GM18511 (cell line): ENCODE results near the gene EXT2.

Source experiments
- ATAC-seq: cut with Tn5 transposase; IDR thresholded peaks from one replicate; pipeline ENCODE4 v1.9.1; 2021; ENCODE audit warnings: mild to moderate bottlenecking, moderate library complexity; ENCODE audit not compliant: unreplicated experiment

The EXT2 gene

DNA sequence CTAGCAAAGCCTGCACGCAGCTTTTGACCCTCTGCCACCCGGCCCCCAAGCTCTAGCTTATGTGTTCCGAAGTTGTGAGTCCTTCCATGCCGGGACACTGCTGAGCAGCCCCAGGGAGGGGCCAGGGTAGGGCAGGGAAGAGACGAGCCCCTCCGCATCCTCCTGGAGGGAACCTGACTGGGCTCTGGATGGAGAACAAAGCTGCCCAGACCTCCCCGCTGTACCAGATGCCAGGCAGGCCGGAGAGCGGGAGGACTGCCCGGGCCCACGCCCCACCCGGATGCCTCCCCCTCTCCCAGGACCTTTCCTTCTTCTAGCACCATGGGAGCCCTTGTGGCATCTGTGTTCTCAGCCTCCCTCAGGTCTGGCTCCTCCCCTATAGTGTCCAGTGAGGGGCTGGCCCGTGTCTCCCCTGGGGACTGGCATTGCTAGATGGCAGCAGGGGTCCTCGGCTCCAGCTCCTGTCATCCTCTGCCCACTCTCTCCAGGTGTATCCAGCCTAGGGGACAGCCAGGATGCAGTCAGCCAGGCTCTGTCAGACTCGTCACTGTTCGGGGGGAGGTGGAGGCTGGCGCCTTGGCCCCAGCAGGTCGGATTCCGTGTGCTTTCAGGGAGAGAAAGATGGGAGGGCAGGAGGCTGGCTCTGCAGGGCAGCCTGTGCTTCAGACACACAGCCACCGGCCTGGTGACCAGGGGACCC, 168.4 kb downstream of the EXT2 start:
- no peak for ATAC-seq

DNA sequence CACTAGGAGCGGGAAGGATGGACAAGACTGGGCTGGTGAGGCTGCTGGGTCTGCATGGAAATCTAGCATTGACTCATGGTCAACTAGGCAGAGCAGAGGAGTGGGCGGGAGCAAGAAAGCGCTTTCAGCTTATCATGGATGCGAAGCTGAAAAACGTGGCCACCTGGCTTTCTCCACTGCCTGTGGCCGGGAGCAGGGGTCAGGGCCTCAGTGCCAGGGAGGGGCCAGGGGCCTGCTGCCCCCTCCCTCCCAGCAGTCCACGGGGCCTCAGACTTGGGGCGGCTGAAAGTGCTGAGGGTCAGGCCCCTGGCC, 168.9 kb downstream of the EXT2 start:
- ATAC-seq, result no peak

DNA sequence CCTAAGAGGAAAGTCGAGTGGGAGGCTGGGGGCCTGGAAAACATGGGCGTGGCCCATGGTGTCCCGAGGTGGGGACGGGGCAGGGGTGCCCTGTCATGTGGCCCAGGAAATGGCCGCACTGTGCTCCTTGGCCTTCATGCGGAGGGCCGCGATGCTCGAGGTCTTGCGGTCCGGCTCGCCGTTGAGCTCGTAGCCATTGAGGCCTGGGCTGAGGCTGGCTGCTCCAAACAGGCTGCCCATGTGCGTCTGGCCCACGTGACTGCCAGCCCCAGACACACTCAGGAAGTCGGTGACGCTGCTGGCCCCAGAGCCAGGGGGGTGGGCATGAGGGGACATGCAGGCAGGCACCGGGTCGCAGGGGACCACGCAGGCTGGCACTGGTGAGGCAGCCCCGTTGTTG, 169.3 kb downstream of the EXT2 start:
- no peak for ATAC-seq

DNA sequence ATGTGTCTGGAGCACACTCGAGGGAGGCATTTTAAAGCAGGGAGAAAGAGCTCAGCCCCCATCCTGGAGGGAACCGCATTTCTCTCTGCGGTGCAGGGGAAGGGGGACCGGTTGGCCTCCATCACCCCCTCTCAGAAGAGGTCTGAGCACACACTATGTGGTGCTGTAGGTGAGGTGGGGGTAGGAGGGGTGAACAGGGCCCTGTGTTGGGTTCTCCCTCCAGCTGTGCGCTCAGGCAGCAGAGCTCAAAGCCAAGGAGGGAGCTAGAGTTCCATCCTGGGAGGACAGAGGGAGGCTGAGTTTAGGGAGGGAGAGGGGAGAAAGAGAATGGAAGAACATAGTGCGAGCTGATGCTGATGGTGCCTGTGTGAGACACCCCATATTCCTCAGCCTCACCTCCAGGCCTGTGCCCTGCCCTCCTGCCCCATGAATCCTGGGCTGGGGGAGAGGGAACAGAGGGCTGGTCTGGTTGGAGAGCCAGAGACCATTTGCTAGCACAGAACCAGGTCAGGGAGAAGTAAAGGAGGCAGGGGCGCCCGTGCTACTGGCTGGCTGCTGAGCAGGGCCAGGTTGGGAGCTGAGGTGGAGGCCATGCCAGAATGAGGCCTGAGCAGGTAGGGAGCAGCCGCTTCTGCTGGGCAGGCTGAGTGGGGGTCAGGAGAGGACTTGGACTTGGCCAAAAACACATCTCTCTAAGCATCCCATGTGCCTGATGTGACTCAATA, 170.7 kb downstream of the EXT2 start:
- ATAC-seq, result no peak

DNA sequence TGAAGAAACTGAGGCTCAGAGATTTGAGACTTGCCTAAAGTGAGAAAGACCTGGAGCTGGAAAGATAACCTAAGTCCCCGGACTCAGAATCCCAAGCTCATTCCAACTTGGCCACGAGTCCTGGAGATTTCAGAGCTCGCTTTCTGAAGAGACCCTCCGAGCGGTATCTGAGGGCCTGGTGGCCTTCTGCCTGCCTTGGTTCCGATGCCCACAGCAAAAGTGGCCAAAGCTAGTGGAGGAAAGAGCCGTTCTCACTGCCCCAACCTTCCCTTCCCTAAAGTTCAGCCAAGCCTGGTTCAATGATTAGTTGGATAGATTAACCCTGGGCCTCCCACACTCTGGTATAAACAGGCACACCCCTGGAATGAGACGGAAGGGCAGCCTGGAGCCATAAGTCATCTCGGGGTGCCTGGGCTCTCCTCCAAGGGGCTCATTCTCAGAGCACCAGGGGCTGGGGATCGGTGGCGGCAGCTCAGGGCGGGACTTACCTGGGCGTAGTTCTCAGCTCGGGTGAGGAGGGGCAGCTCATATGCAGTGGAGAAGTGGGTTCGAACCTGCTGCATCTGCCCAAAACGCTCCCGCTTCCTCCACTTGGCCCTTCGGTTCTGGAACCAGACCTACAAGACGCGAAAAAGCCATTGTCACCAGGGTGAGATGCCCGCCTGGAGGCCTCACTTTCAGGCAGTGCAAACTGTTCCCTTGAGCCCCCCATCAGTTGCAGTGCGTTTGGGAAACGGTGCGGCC, 171.7 kb downstream of the EXT2 start:
- ATAC-seq, result no peak

DNA sequence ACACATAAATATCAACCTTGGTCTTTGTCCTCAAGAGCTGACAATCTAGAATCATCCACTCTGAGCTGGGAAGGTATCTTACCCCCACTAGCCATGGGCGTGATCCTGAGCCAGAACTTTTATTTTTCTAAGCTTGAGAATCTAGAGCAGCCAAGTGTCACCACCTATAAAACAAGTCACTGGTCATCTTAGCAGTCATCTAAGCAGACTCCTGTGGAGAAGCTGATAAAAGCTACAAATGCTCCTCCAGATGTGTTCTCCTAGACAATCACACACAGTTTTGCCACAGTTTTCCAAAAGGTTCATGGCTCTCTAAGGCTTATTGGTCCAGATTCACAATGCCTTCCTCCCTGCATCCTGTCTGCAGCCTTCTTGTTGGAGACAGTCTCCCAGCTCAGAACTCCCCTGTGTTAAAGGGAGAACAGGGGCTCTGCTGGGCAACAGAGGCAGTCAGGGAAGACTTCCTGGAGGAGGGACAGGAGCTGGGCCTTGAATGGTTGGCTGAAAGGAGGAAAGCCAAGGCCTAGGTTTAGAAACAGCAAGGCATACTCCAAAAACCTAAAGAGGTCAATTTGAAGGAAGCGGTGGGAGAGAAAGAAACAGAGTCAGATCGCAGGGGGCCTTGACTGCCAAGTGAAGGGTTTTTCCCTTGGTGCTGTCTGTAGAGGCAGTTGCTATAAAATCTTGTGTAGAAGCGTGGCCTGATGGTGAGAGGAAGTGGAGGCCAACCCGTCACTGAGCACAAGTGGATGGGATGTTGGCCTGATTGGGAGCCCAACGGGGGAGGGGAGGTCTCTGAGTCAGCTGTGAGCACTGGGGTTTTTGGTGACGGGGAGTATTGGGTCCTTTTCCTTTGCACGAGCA, 172.5 kb downstream of the EXT2 start:
- no peak for ATAC-seq

DNA sequence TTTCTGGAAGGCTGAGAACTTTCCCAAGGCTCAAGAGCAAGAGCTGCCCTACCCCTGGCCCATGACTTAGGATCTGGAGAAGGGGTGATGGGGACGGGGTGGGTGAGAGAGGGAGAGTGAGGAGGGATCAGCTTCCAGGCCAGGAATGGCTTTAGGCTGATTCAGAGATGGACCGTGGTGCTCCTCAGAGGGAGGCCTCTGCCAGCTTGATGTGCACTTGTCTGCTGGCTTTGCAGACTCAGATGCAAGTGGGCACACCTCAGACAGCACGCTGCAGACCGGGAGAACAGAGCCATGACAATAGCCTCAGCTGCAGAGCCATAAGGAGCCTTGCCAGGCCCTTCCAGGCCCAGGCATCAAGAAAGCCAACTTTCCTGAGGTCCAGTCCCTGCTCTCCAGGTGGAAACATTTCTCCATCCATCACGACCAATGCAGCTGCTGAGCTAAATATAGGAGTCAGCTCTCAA, 173.2 kb downstream of the EXT2 start:
- no peak for ATAC-seq

DNA sequence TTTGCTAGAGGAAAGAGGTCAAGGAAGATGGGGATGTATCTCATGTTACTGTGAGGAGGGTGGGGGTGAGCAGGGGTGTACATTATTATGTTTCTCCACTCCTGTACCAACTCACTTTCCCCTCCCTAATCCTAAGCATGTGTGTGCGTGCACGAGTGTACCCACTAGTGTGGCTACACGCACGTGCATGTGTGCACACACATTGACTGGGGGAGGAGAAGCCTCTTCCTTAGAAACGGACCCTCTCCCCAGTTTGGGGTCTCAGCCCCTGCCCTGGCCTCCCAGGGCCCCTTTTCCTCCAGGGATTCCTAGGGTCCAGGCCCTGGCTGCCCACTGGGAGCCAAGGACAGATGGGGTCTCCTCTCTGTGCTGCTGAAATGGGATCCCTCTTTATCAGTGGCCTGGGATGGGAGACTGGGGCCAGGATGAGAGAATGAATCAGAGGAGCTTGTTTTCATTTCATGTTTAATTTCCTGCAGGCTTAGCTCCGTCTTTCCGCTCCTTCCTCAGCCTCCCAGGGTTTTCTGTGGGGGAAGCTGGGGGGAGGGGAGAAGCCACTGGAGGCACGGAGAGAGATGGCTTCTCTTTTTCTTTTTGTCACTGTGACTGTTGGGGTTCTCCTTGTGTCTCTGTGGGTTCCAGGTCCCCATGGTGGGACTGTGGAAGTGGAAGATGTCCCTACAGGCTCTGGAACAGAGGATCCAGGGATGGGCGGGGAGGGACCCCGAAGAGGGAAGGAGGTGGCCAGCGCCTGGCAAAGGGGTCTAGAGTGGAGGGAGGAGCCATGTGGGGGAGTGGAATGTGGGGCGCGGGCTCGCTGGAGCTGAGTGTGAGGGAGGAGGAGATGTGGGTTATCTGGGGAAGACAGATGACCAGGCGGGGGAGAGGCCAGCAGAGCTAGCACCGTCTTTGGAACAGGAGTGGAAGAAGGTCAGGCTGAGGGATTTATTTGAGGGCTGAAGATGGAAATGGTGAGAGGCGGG, 174.2 kb downstream of the EXT2 start:
- ATAC-seq, result no peak

DNA sequence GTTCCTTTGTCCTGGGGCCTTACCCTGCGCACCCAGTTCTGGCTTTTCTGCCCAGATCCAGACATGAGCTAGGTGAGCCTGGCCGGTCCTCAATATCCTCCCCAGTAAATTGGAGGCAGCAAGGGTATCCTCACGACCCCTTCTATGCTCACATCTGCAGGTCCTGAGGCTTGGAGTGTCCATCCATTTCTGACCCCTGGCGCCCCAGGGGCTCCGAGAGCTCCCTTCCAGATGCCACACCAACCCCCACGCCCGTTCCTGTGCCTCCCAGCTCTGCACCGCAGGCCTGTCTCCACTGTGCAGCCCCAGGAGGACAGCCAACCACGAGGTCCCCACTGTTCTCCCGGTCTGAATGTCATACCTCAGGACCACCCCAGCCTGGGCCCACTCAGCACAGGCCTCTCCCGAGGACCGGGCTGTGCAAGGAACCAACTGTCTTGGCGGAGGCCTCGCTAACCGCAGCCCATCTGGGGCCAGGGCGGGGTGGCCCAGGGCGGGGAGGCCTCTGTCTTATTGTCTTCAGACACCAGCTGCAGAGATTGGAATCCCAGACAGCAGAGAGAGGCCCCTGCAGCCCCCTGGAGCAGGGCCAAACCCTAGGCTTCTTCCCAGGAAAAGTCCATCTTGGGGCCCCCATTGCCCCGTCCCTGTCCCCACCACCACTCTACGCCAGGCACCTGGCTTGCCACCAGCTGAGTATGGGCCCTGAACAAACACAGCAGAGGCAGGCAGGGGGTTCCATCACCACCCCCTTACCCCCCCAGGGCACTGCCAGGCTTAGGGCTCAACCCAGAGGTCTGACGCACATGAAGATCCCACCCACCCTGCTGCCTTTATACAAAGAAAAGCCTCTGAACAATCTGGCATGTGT, 175.2 kb downstream of the EXT2 start:
- no peak for ATAC-seq

DNA sequence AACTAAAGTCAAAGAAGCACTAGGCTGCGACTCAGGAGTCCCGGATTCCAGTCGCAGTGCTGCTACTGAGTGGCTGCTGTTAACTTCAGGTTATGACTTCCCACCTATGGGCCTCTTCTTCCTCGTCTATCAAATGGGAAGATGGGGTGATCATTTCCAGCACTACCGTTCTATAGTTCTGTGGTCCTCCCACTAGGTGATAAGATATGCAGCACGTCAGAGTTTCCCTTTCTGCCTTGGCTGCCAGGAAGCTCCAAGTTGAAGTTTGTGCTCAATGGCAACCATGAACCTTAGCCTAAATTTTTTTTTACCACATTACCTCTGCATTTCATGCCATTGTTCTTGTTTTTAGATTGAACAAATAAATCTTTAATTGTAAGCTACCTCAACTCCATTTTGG, 175.8 kb downstream of the EXT2 start:
- ATAC-seq, result no peak

DNA sequence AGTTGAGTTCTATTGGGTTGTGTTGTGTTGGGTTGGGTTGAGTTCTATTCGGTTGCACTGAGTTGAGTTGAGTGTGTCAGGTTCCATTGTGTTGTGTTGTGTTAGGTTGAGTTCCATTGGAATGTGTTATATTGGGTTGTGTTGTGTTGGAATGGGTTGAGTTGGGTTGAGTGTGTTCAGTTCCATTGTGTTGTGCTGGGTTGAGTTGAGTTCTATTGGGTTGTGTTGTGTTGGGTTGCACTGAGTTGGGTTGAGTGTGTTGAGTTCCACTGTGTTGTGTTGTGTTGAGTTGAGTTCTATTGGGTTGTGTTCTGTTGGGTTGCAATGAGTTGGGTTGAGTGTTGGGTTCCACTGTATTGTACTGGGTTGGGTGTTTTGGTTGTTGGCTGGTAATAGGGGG, 178.9 kb downstream of the EXT2 start:
- no peak for ATAC-seq

DNA sequence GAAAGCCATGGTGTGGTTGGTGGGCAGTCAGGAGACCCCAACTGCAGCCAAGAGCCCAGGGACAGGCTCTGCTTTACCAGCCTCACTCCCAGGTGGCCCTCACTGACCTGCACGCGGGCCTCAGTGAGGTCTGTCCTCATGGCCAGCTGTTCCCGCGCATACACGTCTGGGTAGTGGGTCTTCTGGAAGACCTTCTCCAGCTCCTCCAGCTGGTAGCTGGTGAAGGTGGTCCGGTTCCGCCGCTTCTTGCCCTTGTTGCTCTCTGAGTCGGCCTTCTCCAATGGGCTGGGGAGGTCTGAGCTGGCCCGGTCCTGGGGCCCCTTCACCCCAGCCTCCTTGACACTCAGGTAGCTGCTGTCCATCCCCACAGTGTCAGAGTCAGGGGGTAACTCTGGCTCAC, 179.8 kb downstream of the EXT2 start:
- ATAC-seq, result no peak

DNA sequence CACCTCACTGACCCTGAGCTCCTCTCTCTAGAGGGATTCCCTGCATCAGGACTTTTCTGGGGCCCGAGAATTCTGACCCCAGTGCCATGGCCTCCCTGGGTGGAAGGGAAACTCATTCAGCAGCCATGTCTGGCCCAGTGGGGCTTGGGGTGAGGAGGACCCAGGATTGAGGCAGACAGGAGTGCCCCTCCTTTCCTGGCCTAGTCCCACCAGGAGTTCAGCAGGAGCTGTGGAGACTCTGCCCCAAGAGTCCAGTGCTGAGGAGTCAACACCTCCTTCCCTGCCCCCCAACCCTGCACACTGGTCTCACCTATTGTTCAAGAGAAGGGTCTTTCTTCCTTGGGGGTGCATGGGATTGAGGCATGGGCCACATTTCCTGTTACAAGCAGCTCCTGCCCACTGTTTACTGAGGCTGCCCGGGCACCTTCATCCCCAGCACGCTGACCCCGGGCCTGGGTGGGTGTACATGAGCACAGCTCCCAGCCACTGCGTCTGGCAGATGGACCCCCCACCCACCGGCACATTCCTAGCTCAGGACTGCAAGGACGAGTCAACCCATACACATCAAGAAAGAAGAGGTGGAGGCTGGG, 180.6 kb downstream of the EXT2 start:
- no peak for ATAC-seq

DNA sequence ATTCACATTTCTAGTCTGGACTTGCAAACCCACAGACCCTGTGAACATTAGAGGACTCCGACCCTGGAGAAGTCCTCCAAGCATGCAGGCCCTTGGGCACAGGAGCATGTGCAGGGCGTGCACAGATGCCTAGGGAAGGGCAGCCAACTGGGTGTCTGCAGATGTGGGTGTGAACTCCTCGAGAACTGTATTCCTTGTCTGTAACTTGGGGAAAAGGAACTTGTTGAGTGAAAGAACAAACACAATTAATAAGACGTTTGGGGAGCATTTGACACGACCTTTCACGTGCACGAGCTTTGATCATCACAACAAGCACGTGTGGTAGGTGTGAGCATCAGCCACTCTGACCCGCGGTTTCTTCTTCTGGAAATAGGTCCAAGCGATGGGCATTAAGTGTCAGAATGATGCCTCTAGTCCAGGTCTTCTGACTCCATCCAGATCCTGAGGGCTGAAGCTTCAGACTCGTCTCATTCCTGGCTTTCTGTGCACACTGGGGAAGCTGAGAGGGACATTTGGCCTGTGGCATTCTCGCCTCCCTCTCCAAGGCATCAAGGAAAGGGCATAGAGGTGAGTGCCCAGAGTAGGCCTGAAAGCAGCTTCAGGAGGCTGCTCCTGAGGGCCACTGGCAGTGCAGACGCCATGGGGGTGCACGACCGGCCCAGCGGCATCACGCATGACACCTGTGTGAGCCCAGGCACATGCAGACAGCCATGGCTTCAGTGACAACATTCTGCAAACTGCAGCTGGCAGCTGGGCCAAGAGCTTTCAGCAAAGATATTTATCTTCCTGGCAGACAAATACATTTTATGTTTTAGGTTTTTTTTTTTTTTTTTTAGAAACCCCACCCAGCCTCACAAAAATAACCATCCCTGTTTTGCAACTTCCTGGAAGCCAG, 182.0 kb downstream of the EXT2 start:
- ATAC-seq, result no peak

DNA sequence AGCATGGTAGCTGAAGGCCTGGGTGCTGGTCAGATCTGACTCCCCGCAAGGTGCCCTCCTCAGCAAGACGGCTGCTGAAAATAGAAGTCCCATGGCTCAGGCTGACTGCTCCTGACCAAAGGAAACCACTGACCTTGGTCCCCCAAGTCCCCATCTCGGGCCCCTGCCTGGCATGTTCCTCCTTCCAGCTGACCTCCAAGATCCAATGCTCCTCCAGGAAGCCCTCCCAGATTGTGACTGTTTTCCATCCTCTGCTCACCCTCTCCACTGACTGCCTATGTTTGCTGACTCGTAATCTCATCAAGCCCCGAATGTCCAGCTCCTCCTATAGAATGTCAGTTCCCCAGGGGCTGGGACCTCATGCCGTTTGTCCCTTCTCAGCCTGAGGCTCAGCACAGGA, 184.0 kb downstream of the EXT2 start:
- no peak for ATAC-seq

DNA sequence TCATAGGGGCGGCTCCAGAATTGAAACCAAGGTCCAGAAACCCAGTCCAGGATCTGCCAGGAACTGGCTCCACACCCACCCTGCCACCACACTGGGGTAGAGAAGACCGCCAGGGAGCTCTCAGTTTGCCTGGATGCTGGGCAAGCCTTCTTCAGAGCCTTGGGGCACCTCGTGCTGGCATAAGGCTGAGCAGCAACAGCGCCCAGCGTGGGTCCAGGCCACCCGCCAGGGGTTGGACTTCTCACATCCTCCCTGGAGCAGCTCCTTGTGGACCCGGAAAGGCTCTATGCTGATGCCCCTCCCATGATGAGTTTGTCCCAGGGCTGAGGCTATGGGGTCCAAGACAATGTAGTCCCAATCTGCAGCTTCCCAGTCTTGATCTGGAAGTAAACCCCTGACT, 184.8 kb downstream of the EXT2 start:
- ATAC-seq, result no peak

DNA sequence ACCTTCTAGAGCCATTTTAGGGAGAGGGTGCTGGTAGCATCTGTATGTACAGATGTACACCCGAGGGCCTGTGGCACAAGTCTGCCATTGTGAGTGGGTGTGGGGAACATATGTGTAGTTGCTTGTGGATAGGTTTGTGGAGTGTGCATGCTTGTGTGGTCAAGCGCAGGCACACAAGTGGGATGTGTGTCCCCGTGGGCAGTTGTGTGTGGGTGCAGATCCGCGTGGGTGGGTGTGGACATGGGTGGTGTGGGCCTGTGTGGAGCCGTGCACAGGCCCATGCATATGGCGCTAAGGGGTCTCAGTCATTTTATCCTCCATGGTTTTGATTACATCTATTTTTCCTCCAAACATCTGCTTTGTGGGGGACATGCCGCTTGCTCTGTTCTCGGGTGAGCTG, 185.7 kb downstream of the EXT2 start:
- ATAC-seq, result no peak

DNA sequence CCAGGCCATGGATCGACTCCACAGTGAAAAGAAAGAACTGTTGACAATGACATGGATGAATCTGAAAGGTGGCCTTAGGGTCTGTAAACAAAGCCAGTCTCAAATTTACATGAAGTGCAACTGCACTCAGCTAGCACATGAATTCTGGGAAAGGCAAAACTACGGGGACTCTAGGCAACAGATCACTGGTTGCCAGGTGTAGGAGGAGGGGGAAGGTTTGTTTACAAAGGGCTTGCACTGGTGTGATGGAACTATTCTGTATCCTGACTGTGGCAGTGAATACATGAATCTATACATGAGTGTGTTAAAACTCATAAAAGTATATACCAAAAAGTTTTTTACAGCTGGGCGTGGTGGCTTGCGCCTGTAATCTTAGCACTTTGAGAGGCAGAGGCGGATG, 187.1 kb downstream of the EXT2 start:
- ATAC-seq, result no peak
